ENCODE measurements around the gene SPACDR. TPM values are rescaled to one million over a fixed set of nuclear protein-coding genes. Genes with fewer than 3 reads are reported as not detected.
"Not testable (repeated sequence)": the region's sequence is repeated elsewhere in the genome, so short reads cannot be mapped to it uniquely, and the experiment has no call there.

Gene SPACDR
- 2.5 and 2.9 TPM in 2 replicates for total RNA-seq

DNA sequence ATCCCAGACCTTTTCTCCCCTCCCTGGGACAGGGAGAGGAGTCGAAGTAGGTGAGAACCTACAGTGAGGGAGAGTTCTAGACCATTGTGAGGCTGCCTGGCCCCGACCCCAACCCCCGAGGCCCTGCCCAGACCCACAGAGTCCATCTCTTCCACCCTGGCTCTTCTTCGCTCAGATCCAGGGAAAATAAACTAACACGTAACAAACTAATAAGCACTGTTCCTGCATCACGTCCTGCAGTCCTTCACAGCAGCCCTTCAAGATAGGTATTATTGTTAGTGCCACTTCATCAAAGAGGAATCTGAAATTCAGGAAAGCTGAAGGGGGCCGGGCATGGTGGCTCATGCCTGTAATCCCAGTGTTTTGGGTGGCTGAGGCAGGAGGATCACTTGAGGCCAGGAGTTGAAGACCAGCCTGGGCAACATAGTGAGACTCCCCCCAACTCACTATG lies at the start of gene SPACDR:
Gene SPACDR (minus strand): TSS at position 51 of the 451 bp plus-strand sequence. CDS start 235 bp downstream, outside the sequence.
- intact Hi-C loops (cut with micrococcal nuclease), result no loop called here

DNA sequence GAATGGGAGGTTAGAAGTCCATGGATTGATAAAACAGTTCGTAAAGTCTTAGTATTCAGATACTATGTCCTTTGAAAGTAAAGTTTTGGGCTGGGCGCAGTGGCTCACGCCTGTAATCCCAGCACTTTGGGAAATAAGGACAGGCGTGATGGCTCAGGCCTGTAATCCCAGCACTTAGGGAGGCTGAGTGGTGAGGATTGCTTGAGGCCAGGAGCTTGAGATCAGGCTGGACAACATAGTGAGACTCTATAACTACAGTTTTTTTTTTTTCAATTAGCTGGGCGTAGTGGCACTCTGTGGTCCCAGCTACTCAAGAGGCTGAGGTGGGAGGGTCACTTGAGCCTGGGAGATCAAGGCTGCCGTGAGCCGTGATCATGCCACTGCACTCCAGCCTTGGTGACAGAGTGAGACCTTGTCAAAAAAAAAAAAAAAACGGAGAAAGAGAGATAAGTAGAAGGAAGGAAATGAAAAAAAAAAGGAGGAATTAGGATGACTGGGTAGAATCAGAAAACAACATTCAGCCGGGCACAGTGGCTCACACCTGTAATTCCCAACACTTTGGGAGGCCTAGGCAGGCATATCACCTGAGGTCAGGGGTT lies 49.3 kb upstream of the SPACDR start:
- intact Hi-C loops (cut with micrococcal nuclease), result no loop called here

DNA sequence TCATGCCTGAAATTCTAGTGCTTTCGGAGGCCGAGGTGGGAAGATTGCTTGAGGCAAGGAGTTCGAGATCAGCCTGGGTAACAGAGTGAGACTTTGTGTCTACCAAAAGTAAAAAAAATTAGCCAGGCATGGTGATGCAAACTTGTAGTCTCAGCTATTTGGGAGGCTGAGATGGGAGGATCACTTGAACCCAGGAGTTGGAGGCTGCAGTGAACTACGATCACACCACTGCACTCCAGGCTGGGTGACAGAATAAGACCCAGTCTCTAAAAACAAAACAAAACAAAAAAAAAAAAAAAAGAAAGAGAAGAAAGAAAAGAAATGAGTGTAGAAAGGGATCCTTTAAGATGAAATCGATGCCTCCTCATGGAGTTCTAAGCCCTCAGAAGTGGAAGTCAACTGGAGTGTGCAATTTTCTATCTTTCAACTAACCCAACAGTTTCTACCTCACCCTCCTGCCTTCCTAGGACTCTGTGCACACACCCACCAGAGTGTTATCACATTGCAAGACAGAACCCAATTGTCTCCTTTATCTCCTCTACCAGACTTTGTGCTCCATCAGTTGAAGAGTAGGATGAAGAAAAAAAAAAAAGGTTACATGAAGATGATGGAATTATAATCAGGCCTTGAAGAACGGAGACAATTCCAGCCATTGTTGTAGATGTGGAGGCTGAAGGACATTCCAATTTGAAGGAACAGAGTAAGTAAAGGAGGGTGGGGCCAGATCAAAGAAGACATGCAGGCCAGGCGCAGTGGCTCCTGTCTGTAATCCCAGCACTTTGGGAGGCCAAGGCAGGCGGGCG lies 46.6 kb upstream of the SPACDR start:
- intact Hi-C loops (cut with micrococcal nuclease), result no loop called here

DNA sequence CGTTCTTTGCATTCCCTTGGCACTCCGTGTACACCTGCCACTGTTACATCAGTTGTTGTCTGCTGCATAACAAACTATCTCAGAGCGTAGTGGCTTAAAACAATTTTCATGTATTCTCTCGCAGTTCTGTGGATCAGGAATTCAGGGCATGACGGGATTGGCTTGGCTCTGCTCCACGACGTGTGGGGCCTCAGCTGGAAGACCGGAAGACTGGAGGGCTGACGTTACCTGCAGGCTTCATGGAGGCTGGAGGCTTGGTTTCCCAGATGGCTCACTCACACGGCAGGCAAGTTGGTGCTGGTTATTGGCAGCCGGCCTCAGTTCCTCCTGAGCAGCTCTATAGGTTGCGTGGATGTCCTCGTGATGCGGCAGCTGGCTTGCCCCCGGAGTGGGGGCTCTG lies 45.2 kb upstream of the SPACDR start:
- intact Hi-C loops (cut with micrococcal nuclease), result no loop called here

DNA sequence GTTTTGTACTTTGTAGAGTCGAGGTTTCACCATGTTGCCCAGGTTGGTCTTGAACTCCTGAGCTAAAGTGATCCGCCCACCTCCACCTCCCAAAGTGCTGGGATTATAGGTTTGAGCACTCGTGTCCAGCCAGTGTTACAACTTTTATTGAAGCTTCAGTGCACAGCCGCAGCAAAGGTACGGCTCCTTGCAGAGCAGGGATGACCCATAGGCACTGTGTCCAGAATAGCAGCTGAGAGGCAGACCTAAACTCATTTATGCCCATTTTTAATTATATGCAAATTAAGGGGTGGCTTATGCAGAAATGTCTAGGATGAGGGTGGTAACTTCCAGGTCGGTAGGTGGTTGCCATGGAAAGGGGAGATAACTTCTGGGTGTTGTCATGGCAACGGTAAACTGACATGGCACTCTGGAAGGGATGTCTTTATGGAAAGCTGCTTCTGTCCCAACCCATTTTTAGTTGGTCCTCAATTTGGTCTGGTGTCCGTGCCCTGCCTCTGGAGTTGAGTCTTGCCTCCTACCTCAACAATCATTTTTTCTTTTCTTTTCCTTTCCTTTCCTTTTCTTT lies 42.4 kb upstream of the SPACDR start:
- intact Hi-C loops (cut with micrococcal nuclease), result no loop called here

DNA sequence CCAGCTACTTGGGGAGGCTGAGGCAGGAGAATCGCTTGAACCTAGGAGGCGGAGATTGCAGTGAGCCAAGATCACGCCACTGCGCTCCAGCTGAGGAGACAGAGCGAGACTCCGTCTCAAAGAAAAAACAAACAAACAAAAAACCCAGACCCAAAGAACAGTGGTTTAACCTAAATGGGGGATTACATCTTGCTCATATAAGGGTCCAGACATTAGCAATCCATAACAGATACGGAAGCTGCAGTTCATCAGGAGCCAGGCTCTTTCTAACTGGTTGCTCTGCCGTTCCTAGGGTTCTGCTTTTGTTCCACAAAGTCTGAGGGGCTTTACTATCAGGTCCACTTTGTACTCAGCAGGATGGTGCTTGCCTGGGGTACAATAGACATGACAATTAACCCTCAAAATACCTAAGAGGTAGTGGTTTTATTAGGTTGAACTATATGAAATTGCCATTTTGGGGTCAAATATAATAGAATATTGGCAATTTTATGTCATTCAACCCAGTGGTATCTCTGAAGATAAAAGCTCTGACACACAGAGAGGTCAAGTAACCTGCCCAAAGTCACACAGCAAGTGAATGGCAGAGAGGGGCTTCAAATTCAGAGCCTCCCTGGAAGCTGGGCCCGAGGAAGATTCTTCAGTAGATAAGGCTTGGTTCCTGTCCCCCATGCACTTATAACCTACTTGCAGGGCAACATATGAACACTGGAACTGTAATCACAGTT lies 41.0 kb upstream of the SPACDR start:
- intact Hi-C loops (cut with micrococcal nuclease), result no loop called here

DNA sequence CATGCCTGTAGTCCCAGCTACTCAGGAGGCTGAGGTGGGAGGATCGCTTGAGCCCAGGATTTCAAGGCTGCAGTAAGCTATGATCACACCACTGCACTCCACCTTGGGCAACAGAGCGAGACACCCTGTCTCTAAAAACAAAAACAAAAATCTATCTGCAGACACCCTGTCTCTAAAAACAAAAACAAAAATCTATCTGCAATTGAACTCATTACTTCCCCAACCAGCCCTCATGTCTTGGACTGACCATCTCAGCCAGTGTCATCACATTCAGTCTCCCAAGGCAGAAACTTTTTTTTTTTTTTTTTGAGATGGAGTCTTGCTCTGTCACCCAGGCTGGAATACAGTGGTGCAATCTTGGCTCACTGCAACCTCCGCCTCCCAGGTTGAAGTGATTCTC lies 40.0 kb upstream of the SPACDR start:
- intact Hi-C loops (cut with micrococcal nuclease), result not testable (repeated sequence)

- intact Hi-C loops (cut with micrococcal nuclease), result not testable (repeated sequence)
Measured at GRCh38 chr7:100500743-100501142, 36.7 kb upstream of the SPACDR start.

- intact Hi-C loops (cut with micrococcal nuclease), result no loop called here
Measured at GRCh38 chr7:100496509-100496908, 32.4 kb upstream of the SPACDR start.

DNA sequence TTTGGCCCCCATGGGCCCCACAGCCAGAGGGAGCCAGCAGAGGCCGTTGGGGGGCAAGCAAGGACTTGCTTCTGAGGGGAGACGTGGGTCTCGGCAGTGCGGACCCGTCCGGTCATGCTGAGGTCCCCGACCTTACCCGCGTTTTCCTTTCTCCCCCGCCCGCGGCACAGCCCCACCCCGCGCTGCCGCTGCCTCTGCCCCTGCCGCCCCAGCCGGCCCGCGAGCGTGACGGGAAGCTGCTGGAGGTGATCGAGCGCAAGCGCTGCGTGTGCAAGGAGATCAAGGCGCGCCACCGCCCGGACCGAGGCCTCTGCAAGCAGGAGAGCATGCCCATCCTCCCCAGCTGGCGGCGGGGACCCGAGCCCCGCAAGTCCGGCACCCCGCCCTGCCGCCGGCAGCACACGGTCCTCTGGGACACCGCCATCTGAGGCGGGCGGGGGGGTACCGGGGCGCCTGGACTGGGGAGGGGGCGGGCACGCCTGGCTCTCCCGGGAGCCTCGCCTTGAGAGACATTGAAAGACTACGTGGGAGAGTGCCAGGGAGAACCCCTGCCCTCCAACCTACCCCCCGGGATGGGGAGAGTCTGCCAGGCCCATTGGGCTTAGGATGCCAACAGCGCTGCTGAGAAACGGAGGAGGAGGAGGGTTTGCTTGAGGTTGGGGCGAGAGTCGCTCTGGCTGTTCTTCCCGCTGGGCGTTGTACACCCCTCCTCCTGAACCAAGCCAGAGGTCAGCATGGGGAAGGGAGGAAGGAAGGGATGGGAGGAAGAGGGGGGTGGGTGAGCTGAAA lies 29.6 kb upstream of the SPACDR start:
- intact Hi-C loops (cut with micrococcal nuclease), result no loop called here

DNA sequence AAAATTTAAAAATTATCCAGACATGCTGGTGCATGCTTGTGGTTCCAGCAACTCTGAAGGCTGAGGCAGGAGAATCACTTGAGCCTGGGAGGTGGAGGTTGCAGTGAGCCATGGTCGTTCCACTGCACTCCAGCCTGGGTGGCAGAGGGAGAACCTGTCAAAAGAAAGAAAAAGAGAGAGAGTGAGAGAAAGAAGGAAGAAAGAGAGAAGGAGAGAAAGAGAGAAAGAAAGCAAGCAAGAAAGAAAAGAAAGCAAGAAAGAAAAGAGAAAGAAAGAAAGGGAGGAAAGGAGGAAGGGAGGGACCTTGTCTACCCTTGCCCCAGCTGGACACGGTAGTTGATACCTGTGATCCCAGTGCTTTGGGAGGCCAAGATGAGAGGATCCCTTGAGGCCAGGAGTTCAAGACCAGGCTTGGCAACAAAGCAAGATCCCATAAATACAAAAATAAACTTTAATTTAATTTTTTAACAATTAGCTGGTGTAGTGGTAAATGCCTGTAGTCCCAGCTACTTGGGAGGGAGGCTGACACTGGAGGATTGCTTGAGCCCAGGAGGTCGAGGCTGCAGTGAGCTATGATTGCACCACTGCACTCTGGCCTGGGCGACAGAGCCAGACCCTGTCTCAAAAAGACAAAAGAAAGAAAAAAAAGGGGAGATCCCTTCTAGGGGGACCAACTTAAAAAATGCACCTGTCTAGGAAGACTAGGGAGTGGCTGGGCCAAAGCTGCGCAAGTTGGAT lies 28.8 kb upstream of the SPACDR start:
- intact Hi-C loops (cut with micrococcal nuclease), result no loop called here

- intact Hi-C loops (cut with micrococcal nuclease), result no loop called here
Measured at GRCh38 chr7:100491192-100491578, 27.1 kb upstream of the SPACDR start.

GRCh38 chr7:100490483-100491191 lies 26.6 kb upstream of the SPACDR start:
- intact Hi-C loops (cut with micrococcal nuclease), result no loop called here

- intact Hi-C loops (cut with micrococcal nuclease), result no loop called here
Measured at GRCh38 chr7:100489824-100490223, 25.8 kb upstream of the SPACDR start.

DNA sequence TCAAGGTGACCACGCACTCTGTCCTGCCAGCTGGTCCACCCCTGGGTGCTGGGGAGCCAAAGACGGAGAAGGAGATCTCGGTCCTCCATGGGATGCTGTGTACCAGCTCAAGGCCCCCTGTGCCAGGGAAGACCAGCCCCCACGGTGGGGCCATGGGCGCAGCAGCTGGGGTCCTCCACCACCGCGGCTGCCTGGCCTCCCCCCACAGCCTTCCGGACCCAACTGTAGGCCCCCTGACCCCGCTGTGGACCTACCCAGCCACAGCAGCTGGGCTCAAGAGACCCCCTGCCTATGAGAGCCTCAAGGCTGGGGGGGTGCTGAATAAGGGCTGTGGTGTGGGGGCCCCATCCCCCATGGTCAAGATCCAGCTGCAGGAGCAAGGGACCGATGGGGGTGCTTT lies 25.1 kb upstream of the SPACDR start:
- intact Hi-C loops (cut with micrococcal nuclease), result no loop called here

DNA sequence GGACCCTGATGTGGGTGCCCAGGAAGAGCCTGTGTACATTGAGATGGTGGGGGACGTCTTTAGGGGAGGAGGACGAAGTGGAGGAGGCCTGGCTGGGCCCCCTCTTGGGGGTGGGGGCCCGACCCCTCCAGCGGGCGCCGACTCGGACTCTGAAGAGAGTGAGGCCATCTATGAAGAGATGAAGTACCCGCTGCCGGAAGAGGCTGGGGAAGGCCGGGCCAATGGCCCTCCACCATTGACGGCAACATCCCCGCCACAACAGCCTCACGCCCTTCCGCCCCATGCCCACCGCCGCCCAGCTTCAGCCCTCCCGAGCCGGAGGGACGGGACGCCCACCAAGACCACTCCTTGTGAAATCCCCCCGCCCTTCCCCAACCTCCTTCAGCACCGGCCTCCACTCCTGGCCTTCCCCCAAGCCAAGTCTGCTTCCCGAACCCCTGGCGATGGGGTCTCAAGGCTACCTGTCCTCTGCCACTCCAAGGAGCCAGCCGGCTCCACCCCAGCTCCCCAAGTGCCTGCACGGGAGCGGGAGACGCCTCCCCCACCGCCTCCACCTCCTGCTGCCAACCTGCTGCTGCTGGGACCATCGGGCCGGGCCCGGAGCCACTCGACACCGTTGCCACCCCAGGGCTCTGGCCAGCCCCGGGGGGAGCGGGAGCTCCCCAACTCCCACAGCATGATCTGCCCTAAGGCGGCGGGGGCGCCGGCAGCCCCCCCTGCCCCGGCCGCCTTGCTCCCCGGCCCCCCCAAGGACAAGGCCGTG lies 24.5 kb upstream of the SPACDR start:
- intact Hi-C loops (cut with micrococcal nuclease), result no loop called here

- intact Hi-C loops (cut with micrococcal nuclease), result no loop called here
Measured at GRCh38 chr7:100486753-100487446, 22.8 kb upstream of the SPACDR start.

DNA sequence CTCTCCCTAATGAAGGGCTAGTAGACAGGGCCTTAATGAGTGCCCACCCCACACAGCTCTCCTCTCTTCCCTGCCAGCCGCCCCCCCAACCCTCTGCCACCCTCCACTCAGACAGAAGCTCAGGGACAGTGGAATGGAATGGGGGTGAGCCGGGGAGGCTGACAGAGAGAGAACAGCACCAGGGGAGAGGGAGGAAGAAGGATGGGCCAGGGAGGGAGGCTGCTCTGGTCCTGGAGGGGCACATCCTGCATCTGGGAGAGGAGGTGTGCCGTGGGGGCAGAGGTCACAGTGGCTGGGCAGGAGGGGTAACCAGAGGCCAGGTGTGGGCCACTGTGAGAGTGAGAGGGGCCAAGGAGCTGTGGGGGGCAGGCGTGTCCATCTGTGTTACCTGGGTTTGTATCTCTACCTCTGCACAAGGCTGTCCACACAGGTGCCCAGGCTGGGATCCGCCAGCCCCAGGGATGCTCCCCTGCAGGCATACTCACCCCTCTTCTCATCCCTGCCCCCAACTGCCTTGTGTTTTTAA lies 22.1 kb upstream of the SPACDR start:
- intact Hi-C loops (cut with micrococcal nuclease), result no loop called here

All from T-helper 1 cell treated with Interleukin-12 subunit alpha and Interleukin-12 subunit beta and Interleukin-4 antibody, amounts not matched to agents 30 ng/mL and 1 ng/mL, for 36 hours (primary cell).